HepG2 (cell line): ENCODE measurements around the gene NPB. TPM values are rescaled to one million over a fixed set of nuclear protein-coding genes. Genes with fewer than 3 reads are reported as not detected.
A peak's percentile ranks its signal among the peaks of the same experiment; 100 is the strongest.

ENCODE experiments used
- ARID5B ChIP-seq: IDR thresholded peaks from 2 replicates; pipeline ENCODE4 v1.4.0; 2020; ENCODE audit warnings: mild to moderate bottlenecking, missing genetic modification reagents
- GLMP ChIP-seq: sonication (generic); formaldehyde crosslinking; IDR thresholded peaks from 2 replicates; pipeline ENCODE4 v1.9.0; 2021; ENCODE audit warnings: missing genetic modification reagents, mild to moderate bottlenecking, borderline replicate concordance
- HHEX ChIP-seq: IDR thresholded peaks from 2 replicates; pipeline ENCODE4 v1.6.1; 2016; ENCODE audit warnings: control low read depth
- IRF9 ChIP-seq: sonication (generic); formaldehyde crosslinking; IDR thresholded peaks from 2 replicates; pipeline ENCODE4 v1.8.0; 2022; ENCODE audit warnings: missing genetic modification reagents, mild to moderate bottlenecking, borderline replicate concordance
- KDM3A ChIP-seq: IDR thresholded peaks from 2 replicates; pipeline ENCODE4 v1.6.1; 2018; ENCODE audit warnings: low read depth, missing compliant biosample characterization
- PBX2 ChIP-seq: IDR thresholded peaks from 2 replicates; pipeline ENCODE4 v1.6.1; 2016; ENCODE audit warnings: control low read depth
- SIN3A ChIP-seq: IDR thresholded peaks from 2 replicates; pipeline ENCODE4 v1.6.1; 2011; ENCODE audit warnings: low read depth, mild to moderate bottlenecking, control low read depth, low read length, borderline replicate concordance
- ZFP1 ChIP-seq: IDR thresholded peaks from 2 replicates; pipeline ENCODE4 v1.6.1; 2016
- ZIK1 ChIP-seq: sonication (generic); formaldehyde crosslinking; IDR thresholded peaks from 2 replicates; pipeline ENCODE4 v1.5.0; 2020; ENCODE audit warnings: mild to moderate bottlenecking, low read depth, missing genetic modification reagents, borderline replicate concordance
- ZKSCAN5 ChIP-seq: sonication (generic); formaldehyde crosslinking; IDR thresholded peaks from 2 replicates; pipeline ENCODE4 v1.5.1; 2020; ENCODE audit warnings: mild to moderate bottlenecking, missing genetic modification reagents
- ZNF160 ChIP-seq: sonication (generic); formaldehyde crosslinking; IDR thresholded peaks from 2 replicates; pipeline ENCODE4 v1.8.0; 2022; ENCODE audit warnings: mild to moderate bottlenecking, inconsistent platforms, missing genetic modification reagents
- ZNF496 ChIP-seq: sonication (generic); formaldehyde crosslinking; IDR thresholded peaks from 2 replicates; pipeline ENCODE4 v1.8.1; 2023; ENCODE audit warnings: mild to moderate bottlenecking, moderate library complexity, missing genetic modification reagents; ENCODE audit not compliant: insufficient replicate concordance
- ZNF616 ChIP-seq: sonication (generic); formaldehyde crosslinking; IDR thresholded peaks from 2 replicates; pipeline ENCODE4 v1.5.0; 2020; ENCODE audit warnings: low read depth, mild to moderate bottlenecking, missing genetic modification reagents
- ZNF775 ChIP-seq: sonication (generic); formaldehyde crosslinking; IDR thresholded peaks from 2 replicates; pipeline ENCODE4 v1.4.0; 2020; ENCODE audit warnings: missing genetic modification reagents, mild to moderate bottlenecking, moderate library complexity, borderline replicate concordance
- polyA plus RNA-seq, 8 experiments: library from polyadenylated mRNA; depleted of rRNA in 3 of 8; stranded (reverse) in 7 of 8; unstranded in 1 of 8; fragments of >200 nt; fragmentation: Illumina TruSeq in 4 of 8; extraction: Trizol in 4 of 8; gene quantifications; 2 replicates each; pipeline versions ENCODE4 v1.2.1 to v1.2.3, GENCODE V29; 2011 to 2016; ENCODE audit warnings: low read depth in 4 of 8, missing spikeins in 1 of 8, mixed read lengths in 1 of 8; ENCODE audit not compliant: insufficient read depth in 1 of 8
- total RNA-seq, 5 experiments: library from RNA; depleted of rRNA; stranded (reverse); fragments of >200 nt; fragmentation: Illumina TruSeq; extraction: Trizol; gene quantifications; 2 replicates each; pipeline ENCODE4 v1.2.3, GENCODE V29; 2016; ENCODE audit warnings: low read depth in 1 of 5
- TF ChIP-seq, protein P1 (sequence below): sonication (generic); formaldehyde crosslinking; conservative IDR thresholded peaks from 2 replicates; pipeline ENCODE4 v1.5.0; 2020; ENCODE audit warnings: missing genetic modification reagents
- TF ChIP-seq, protein P2 (sequence below): sonication (generic); formaldehyde crosslinking; IDR thresholded peaks from 2 replicates; pipeline ENCODE4 v1.9.0; 2021; ENCODE audit warnings: missing genetic modification reagents, borderline replicate concordance

NPB gene
- total and polyA plus RNA-seq, 2 of the 13 experiments (the other 11 are each of a cell fraction or from before 2014, with no cell fraction given) = 0.11 to 0.93 TPM

DNA sequence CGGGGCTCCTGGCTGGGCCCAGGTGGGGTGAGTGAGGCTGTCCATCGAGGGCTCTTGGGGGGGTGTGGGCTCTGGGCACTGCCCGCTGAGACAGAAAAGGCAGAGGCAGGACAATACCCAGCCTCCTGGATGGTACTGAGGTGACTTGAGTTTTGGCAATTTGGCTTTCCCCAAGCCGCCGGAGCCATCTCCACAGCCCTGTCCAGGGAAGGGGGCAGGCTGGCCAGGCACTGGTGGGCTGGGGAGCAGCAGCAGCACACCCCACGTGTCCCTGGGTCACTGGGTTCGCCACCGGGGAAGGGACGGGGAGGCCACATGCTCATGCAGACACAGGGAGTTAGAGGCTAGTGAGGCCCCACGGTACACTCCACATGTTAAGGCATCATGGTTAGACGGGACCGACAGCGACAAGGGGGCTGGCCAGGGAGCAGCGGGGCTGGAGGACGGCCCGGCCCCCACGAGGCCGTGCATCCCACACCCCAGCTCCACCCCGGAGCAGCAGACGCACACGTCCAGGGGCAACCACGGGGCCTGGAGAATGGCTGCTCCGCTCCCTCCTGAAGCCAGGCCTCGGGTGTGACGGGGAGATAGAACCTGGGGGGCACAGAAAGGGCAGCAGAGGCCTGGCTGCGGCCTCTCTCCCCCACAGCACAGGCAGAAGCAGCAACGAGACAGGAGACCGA is 33.9 kb upstream of the NPB start (continued):
- TF ChIP-seq, protein P1, sequence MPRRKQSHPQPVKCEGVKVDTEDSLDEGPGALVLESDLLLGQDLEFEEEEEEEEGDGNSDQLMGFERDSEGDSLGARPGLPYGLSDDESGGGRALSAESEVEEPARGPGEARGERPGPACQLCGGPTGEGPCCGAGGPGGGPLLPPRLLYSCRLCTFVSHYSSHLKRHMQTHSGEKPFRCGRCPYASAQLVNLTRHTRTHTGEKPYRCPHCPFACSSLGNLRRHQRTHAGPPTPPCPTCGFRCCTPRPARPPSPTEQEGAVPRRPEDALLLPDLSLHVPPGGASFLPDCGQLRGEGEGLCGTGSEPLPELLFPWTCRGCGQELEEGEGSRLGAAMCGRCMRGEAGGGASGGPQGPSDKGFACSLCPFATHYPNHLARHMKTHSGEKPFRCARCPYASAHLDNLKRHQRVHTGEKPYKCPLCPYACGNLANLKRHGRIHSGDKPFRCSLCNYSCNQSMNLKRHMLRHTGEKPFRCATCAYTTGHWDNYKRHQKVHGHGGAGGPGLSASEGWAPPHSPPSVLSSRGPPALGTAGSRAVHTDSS (CRISPR knock-in tag) = peak; percentile 26; the same call in 1 of the 2 replicates
- no peak for TF ChIP-seq ARID5B (CRISPR knock-in tag)
- peak; percentile 51; the same call in 1 of the 2 replicates for TF ChIP-seq SIN3A
- no peak for TF ChIP-seq HHEX (CRISPR knock-in tag)
- no peak for TF ChIP-seq ZIK1
- no peak for TF ChIP-seq PBX2 (CRISPR knock-in tag)
- no peak for TF ChIP-seq ZNF616
- TF ChIP-seq ZNF496 (CRISPR knock-in tag) = no peak
- TF ChIP-seq, protein P2, sequence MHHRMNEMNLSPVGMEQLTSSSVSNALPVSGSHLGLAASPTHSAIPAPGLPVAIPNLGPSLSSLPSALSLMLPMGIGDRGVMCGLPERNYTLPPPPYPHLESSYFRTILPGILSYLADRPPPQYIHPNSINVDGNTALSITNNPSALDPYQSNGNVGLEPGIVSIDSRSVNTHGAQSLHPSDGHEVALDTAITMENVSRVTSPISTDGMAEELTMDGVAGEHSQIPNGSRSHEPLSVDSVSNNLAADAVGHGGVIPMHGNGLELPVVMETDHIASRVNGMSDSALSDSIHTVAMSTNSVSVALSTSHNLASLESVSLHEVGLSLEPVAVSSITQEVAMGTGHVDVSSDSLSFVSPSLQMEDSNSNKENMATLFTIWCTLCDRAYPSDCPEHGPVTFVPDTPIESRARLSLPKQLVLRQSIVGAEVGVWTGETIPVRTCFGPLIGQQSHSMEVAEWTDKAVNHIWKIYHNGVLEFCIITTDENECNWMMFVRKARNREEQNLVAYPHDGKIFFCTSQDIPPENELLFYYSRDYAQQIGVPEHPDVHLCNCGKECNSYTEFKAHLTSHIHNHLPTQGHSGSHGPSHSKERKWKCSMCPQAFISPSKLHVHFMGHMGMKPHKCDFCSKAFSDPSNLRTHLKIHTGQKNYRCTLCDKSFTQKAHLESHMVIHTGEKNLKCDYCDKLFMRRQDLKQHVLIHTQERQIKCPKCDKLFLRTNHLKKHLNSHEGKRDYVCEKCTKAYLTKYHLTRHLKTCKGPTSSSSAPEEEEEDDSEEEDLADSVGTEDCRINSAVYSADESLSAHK (CRISPR knock-in tag) = no peak
- TF ChIP-seq ZFP1 (CRISPR knock-in tag) = no peak
- TF ChIP-seq IRF9 (CRISPR knock-in tag) = no peak
- TF ChIP-seq ZKSCAN5 (CRISPR knock-in tag) = no peak
- no peak for TF ChIP-seq ZNF160 (CRISPR knock-in tag)
- 0 out of 2 replicates have a peak, but pooled peaks have one; percentile 22 for TF ChIP-seq KDM3A
- TF ChIP-seq ZNF775 (CRISPR knock-in tag) = no peak
- TF ChIP-seq GLMP (CRISPR knock-in tag) = no peak
